LNCaP clone FGC (cell line): ENCODE results near the gene SORCS3.

ENCODE experiments used
- DNase-seq: peaks from one replicate; pipeline ENCODE4 v3.0.0-alpha.2; 2011; ENCODE audit warnings: low read depth
- H3K4me3 ChIP-seq: 2 replicates; pipeline ENCODE4 v1.5.1; 2011; ENCODE audit warnings: mild to moderate bottlenecking, low read depth, low read length, control low read depth
- CTCF ChIP-seq: IDR thresholded peaks from 2 replicates; pipeline ENCODE4 v1.5.1; 2012; ENCODE audit warnings: mild to moderate bottlenecking; ENCODE audit not compliant: control insufficient read depth, insufficient read depth; ENCODE audit errors: extremely low read depth

Gene SORCS3

GRCh38 chr10:104659809-104660208 is 18.7 kb downstream of the SORCS3 start:
- no peak overlapping the region for H3K4me3 ChIP-seq
- no peak for DNase-seq
- no peak for TF ChIP-seq CTCF

GRCh38 chr10:104663076-104663475 is 22.0 kb downstream of the SORCS3 start:
- no peak for DNase-seq
- no peak for TF ChIP-seq CTCF
- H3K4me3 ChIP-seq = no peak overlapping the region

GRCh38 chr10:104663563-104663962 is 22.5 kb downstream of the SORCS3 start:
- TF ChIP-seq CTCF = no peak
- no peak for DNase-seq

GRCh38 chr10:104664205-104664604 is 23.1 kb downstream of the SORCS3 start:
- no peak overlapping the region for H3K4me3 ChIP-seq
- no peak for TF ChIP-seq CTCF

More at GRCh38 chr10:104663563-104663962, 22.5 kb downstream of the SORCS3 start:
- H3K4me3 ChIP-seq = no peak overlapping the region

GRCh38 chr10:104665174-104665573 is 24.1 kb downstream of the SORCS3 start:
- DNase-seq = no peak
- no peak overlapping the region for H3K4me3 ChIP-seq
- TF ChIP-seq CTCF = no peak

More at GRCh38 chr10:104664205-104664604, 23.1 kb downstream of the SORCS3 start:
- no peak for DNase-seq

GRCh38 chr10:104666106-104666505 is 25.0 kb downstream of the SORCS3 start:
- no peak for DNase-seq
- H3K4me3 ChIP-seq = no peak overlapping the region
- TF ChIP-seq CTCF = no peak

GRCh38 chr10:104676874-104677273 is 35.8 kb downstream of the SORCS3 start:
- no peak for DNase-seq
- TF ChIP-seq CTCF = no peak
- H3K4me3 ChIP-seq = no peak overlapping the region
